B cell (primary cell): ENCODE measurements around the gene ZNF516. TPM values are rescaled to one million over a fixed set of nuclear protein-coding genes. Genes with fewer than 3 reads are reported as not detected.
A peak's percentile ranks its signal among the peaks of the same experiment; 100 is the strongest.

Experiments
- ATAC-seq: fragments of 200-7000 bp; cut with Tn5 transposase; one replicate; pipeline ENCODE4 v1.10.0; 2021; ENCODE audit warnings: low read depth, mild to moderate bottlenecking, moderate number of reproducible peaks, moderate library complexity
- CTCF ChIA-PET: fragments of 350-600 bp; sonication (Branson Sonifier 250); formaldehyde crosslinking; loops from one replicate; lab custom pipeline; 2021; ENCODE audit warnings: antibody characterized with exemption, inconsistent platforms; lab: Charles Lee
- POLR2A ChIA-PET: fragments of 350-600 bp; sonication (Branson Sonifier 250); formaldehyde crosslinking; loops from one replicate; lab custom pipeline; 2021; ENCODE audit warnings: antibody characterized with exemption; lab: Charles Lee
- DNase-seq: peaks from one replicate; pipeline ENCODE4 v3.0.0; 2013
- H2AFZ ChIP-seq: 2 replicates; pipeline ENCODE4 v1.6.1; 2012; ENCODE audit warnings: mild to moderate bottlenecking, low read depth, low read length; ENCODE audit not compliant: insufficient read depth, poor library complexity, severe bottlenecking
- H3K27ac ChIP-seq, 2 donors: 1 replicate in 1 of 2; 2 replicates in 1 of 2; pipeline ENCODE4 v1.5.1; 2012 to 2013; ENCODE audit warnings: low read length in 2 of 2, mild to moderate bottlenecking in 2 of 2, moderate library complexity in 1 of 2
- H3K27me3 ChIP-seq, 4 experiments: fragments of 200-600 bp in 1 of 4; sonication (generic) in 1 of 4; replicated peaks in 1 of 4; 1 replicate in 2 of 4; 2 replicates in 2 of 4; pipeline versions ENCODE4 v1.6.1 to v1.7.0; 2013 to 2016; ENCODE audit warnings: low read length in 3 of 4, mild to moderate bottlenecking in 2 of 4, mixed read lengths in 1 of 4, moderate library complexity in 1 of 4; ENCODE audit not compliant: insufficient read depth in 4 of 4, control insufficient read depth in 3 of 4; ENCODE audit errors: control extremely low read depth in 1 of 4
- H3K36me3 ChIP-seq, 2 experiments: replicated peaks in 1 of 2; 1 replicate in 1 of 2; 2 replicates in 1 of 2; pipeline versions ENCODE4 v1.6.1 to v1.7.1; 2013; ENCODE audit warnings: low read length in 1 of 2; ENCODE audit not compliant: insufficient read depth in 2 of 2, control insufficient read depth in 1 of 2; ENCODE audit errors: control extremely low read depth in 1 of 2, extremely low read depth in 1 of 2
- H3K4me1 ChIP-seq, 2 donors: fragments of 200-600 bp in 1 of 2; sonication (generic) in 1 of 2; 1 replicate in 1 of 2; 2 replicates in 1 of 2; pipeline versions ENCODE4 v1.5.1 to v1.6.1; 2013 to 2017; ENCODE audit warnings: low read length in 2 of 2; ENCODE audit not compliant: control insufficient read depth in 2 of 2, insufficient read depth in 2 of 2
- H3K4me2 ChIP-seq: replicated peaks from 2 replicates; pipeline ENCODE3; 2012; ENCODE audit warnings: mild to moderate bottlenecking, low read depth, low read length; ENCODE audit not compliant: poor library complexity, severe bottlenecking
- H3K4me3 ChIP-seq, 5 experiments: fragments of 200-600 bp in 1 of 5; sonication (generic) in 1 of 5; 1 replicate in 3 of 5; 2 replicates in 2 of 5; pipeline versions ENCODE4 v1.5.1 to v1.7.0; 2011 to 2016; ENCODE audit warnings: low read length in 4 of 5, mild to moderate bottlenecking in 4 of 5, low read depth in 2 of 5, control low read depth in 1 of 5, moderate library complexity in 1 of 5; ENCODE audit not compliant: insufficient read depth in 1 of 5; ENCODE audit errors: control extremely low read depth in 1 of 5, extremely low read depth in 1 of 5
- H3K79me2 ChIP-seq: fragments of 200-600 bp; sonication (generic); one replicate; pipeline ENCODE4 v1.6.0; 2016; ENCODE audit warnings: low read length; ENCODE audit not compliant: control insufficient read depth, insufficient read depth
- H3K9ac ChIP-seq: fragments of 200-600 bp; sonication (generic); 2 replicates; pipeline ENCODE4 v1.6.1; 2017; ENCODE audit warnings: mild to moderate bottlenecking, low read length, moderate library complexity
- H3K9me3 ChIP-seq, 3 donors: one replicate each; pipeline versions ENCODE4 v1.6.1 to v1.7.1; 2013; ENCODE audit warnings: low read length in 2 of 3; ENCODE audit not compliant: control insufficient read depth in 2 of 3, insufficient read depth in 1 of 3; ENCODE audit errors: control extremely low read depth in 1 of 3
- H4K20me1 ChIP-seq: 2 replicates; pipeline ENCODE4 v1.6.0; 2012; ENCODE audit warnings: mild to moderate bottlenecking, low read length; ENCODE audit not compliant: insufficient read depth, control insufficient read depth, poor library complexity, severe bottlenecking
- H3K27ac Mint-ChIP-seq: one replicate; pipeline ENCODE4 v1.8.0; 2021; ENCODE audit warnings: mixed read lengths
- H3K27me3 Mint-ChIP-seq: one replicate; pipeline ENCODE4 v1.8.0; 2021; ENCODE audit warnings: mixed read lengths
- H3K4me1 Mint-ChIP-seq: one replicate; pipeline ENCODE4 v1.8.0; 2021; ENCODE audit warnings: mixed read lengths
- H3K4me3 Mint-ChIP-seq: one replicate; pipeline ENCODE4 v1.8.0; 2021; ENCODE audit warnings: mixed read lengths
- H3K9me3 Mint-ChIP-seq: one replicate; pipeline ENCODE4 v1.8.0; 2022; ENCODE audit warnings: mixed read lengths; ENCODE audit not compliant: insufficient read depth
- EZH2 ChIP-seq: IDR thresholded peaks from 2 replicates; pipeline ENCODE4 v1.6.1; 2012; ENCODE audit warnings: borderline replicate concordance, low read depth, mild to moderate bottlenecking, moderate library complexity, low read length; ENCODE audit not compliant: insufficient read depth, poor library complexity, severe bottlenecking
- WGBS: methylation state at CpG from one replicate; pipeline ENCODE4 v1.1.5; 2013; ENCODE audit warnings: missing lambda C conversion rate; ENCODE audit not compliant: insufficient coverage; 5-methylcytosine and 5-hydroxymethylcytosine counted together
- intact Hi-C: fragments of 100-400 bp; cut with micrococcal nuclease; formaldehyde crosslinking; loops from one replicate; pipeline ENCODE4 v1.10.0; 2022
- polyA plus RNA-seq: library from polyadenylated mRNA; depleted of rRNA; stranded (reverse); fragments of >200 nt; gene quantifications from 2 replicates; pipeline ENCODE4 v1.2.3, GENCODE V29; 2012
- total RNA-seq, 2 donors: library from RNA; stranded (reverse); fragments of 120-200 nt in 1 of 2; gene quantifications; 1 replicate in 1 of 2; 2 replicates in 1 of 2; pipeline versions ENCODE4 v1.2.3 to v1.2.4, GENCODE V29; 2013 to 2022
- TF ChIP-seq, protein P1 (sequence below): fragments of 200-600 bp; IDR thresholded peaks from one replicate; pipeline ENCODE4 v1.8.0; 2022; ENCODE audit warnings: antibody characterized with exemption, mild to moderate bottlenecking

Gene ZNF516
- total and polyA plus RNA-seq, 2 donors (not counting 1 experiment from before 2014, with no cell fraction given), result 6.7 to 27.1 TPM

- Histone ChIP-seq H3K27ac (no peak overlapping the region), H3K4me3 (peak overlapping the region in 1 of 5 experiments; percentile 30), H4K20me1 (peaks cover 63% of the 10 kb centered on the region), H3K36me3 (no peaks in the 10 kb centered on the region), H3K9ac (no peak overlapping the region), H3K4me2 (no peak overlapping the region), H3K27me3 (no peaks in the 10 kb centered on the region), H3K4me1 (peaks cover 15 to 19% of the 10 kb centered on the region in 2 donors), H2AFZ (no peak overlapping the region), H3K79me2 (peaks cover 67% of the 10 kb centered on the region), H3K9me3 (no peaks in the 10 kb centered on the region)
- intact Hi-C loops, result no loop called here
- WGBS, result 94% methylated on average over 7 of the region's 16 CpGs
- TF ChIP-seq, protein P1, sequence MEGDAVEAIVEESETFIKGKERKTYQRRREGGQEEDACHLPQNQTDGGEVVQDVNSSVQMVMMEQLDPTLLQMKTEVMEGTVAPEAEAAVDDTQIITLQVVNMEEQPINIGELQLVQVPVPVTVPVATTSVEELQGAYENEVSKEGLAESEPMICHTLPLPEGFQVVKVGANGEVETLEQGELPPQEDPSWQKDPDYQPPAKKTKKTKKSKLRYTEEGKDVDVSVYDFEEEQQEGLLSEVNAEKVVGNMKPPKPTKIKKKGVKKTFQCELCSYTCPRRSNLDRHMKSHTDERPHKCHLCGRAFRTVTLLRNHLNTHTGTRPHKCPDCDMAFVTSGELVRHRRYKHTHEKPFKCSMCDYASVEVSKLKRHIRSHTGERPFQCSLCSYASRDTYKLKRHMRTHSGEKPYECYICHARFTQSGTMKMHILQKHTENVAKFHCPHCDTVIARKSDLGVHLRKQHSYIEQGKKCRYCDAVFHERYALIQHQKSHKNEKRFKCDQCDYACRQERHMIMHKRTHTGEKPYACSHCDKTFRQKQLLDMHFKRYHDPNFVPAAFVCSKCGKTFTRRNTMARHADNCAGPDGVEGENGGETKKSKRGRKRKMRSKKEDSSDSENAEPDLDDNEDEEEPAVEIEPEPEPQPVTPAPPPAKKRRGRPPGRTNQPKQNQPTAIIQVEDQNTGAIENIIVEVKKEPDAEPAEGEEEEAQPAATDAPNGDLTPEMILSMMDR, result no peak
- TF ChIP-seq EZH2, result no peak
- no peaks in the 10 kb centered on the region for H3K9me3 Mint-ChIP-seq
- peaks cover 26% of the 10 kb centered on the region for H3K4me1 Mint-ChIP-seq
- ATAC-seq (no peak), DNase-seq (no peak)
- H3K4me3 Mint-ChIP-seq, result no peak overlapping the region
- ChIA-PET POLR2A (no interaction called here), CTCF (interaction anchor here (0.7 kb wide), 1 partner anchor 73 kb away, joined by 3 read pairs; no protein-coding TSS in a partner anchor)
- no peak overlapping the region for H3K27ac Mint-ChIP-seq
- H3K27me3 Mint-ChIP-seq, result no peaks in the 10 kb centered on the region
Measured at GRCh38 chr18:76468345-76469304, 26.4 kb downstream of the ZNF516 start.
